ENCODE data around the gene BTBD17.

The BTBD17 gene

GRCh38 chr17:74328487-74328886 is 33.2 kb downstream of the BTBD17 start:
- H3K27me3 ChIP-seq (replicated peaks; ENCODE audit: control insufficient read depth, insufficient read depth, low read length) = peaks cover 65% of the 10 kb centered on the region

GRCh38 chr17:74326506-74326905 is 35.2 kb downstream of the BTBD17 start:
- no peak overlapping the region for H3K9ac ChIP-seq (ENCODE audit: low read length)
- peaks cover 65% of the 10 kb centered on the region for H3K27me3 ChIP-seq (replicated peaks; ENCODE audit: control insufficient read depth, insufficient read depth, low read length)
- no peak for DNase-seq (ENCODE audit: low read depth)
- peaks cover 8% of the 10 kb centered on the region for H3K4me1 ChIP-seq (ENCODE audit: control insufficient read depth, insufficient read depth, low read length)
- peaks cover 5% of the 10 kb centered on the region for H3K9me3 ChIP-seq (ENCODE audit: control insufficient read depth, low read length)
- H3K4me3 ChIP-seq (ENCODE audit: low read length) = no peak overlapping the region
- no peaks in the 10 kb centered on the region for H3K36me3 ChIP-seq (ENCODE audit: control insufficient read depth, insufficient read depth, low read length, severe bottlenecking)

More at GRCh38 chr17:74328487-74328886, 33.2 kb downstream of the BTBD17 start:
- Histone ChIP-seq H3K9me3 (ENCODE audit: control insufficient read depth, low read length) (no peaks in the 10 kb centered on the region), H3K4me1 (ENCODE audit: control insufficient read depth, insufficient read depth, low read length) (peaks cover 8% of the 10 kb centered on the region), H3K36me3 (ENCODE audit: control insufficient read depth, insufficient read depth, low read length, severe bottlenecking) (no peaks in the 10 kb centered on the region), H3K9ac (ENCODE audit: low read length) (no peak overlapping the region), H3K4me3 (ENCODE audit: low read length) (no peak overlapping the region)
- no peak for DNase-seq (ENCODE audit: low read depth)

GRCh38 chr17:74325743-74326379 is 35.8 kb downstream of the BTBD17 start, which contains the start of gene KIF19:
Gene KIF19 (plus strand): TSS chr17:74326226. CDS start chr17:74326350, 124 bp downstream.
- Histone ChIP-seq H3K9me3 (ENCODE audit: control insufficient read depth, low read length) (peaks cover 6% of the 10 kb centered on the region), H3K27me3 (replicated peaks; ENCODE audit: control insufficient read depth, insufficient read depth, low read length) (peaks cover 65% of the 10 kb centered on the region), H3K36me3 (ENCODE audit: control insufficient read depth, insufficient read depth, low read length, severe bottlenecking) (no peaks in the 10 kb centered on the region), H3K9ac (ENCODE audit: low read length) (no peak within 1 kb of the TSS), H3K4me3 (ENCODE audit: low read length) (no peak within 1 kb of the TSS), H3K4me1 (ENCODE audit: control insufficient read depth, insufficient read depth, low read length) (peaks cover 8% of the 10 kb centered on the region)
- no peak for DNase-seq (ENCODE audit: low read depth)

GRCh38 chr17:74325376-74325742 is 36.3 kb downstream of the BTBD17 start:
- peaks cover 67% of the 10 kb centered on the region for H3K27me3 ChIP-seq (replicated peaks; ENCODE audit: control insufficient read depth, insufficient read depth, low read length)

GRCh38 chr17:74324521-74324920 is 37.1 kb downstream of the BTBD17 start:
- Histone ChIP-seq H3K9ac (ENCODE audit: low read length) (no peak overlapping the region), H3K36me3 (ENCODE audit: control insufficient read depth, insufficient read depth, low read length, severe bottlenecking) (no peaks in the 10 kb centered on the region), H3K27me3 (replicated peaks; ENCODE audit: control insufficient read depth, insufficient read depth, low read length) (peaks cover 65% of the 10 kb centered on the region), H3K4me1 (ENCODE audit: control insufficient read depth, insufficient read depth, low read length) (peaks cover 8% of the 10 kb centered on the region), H3K4me3 (ENCODE audit: low read length) (no peak overlapping the region), H3K9me3 (ENCODE audit: control insufficient read depth, low read length) (peaks cover 6% of the 10 kb centered on the region)
- DNase-seq (ENCODE audit: low read depth) = no peak

More at GRCh38 chr17:74325376-74325742, 36.3 kb downstream of the BTBD17 start:
- Histone ChIP-seq H3K4me1 (ENCODE audit: control insufficient read depth, insufficient read depth, low read length) (peaks cover 8% of the 10 kb centered on the region), H3K36me3 (ENCODE audit: control insufficient read depth, insufficient read depth, low read length, severe bottlenecking) (no peaks in the 10 kb centered on the region), H3K4me3 (ENCODE audit: low read length) (no peak overlapping the region), H3K9ac (ENCODE audit: low read length) (no peak overlapping the region), H3K9me3 (ENCODE audit: control insufficient read depth, low read length) (peaks cover 6% of the 10 kb centered on the region)
- no peak for DNase-seq (ENCODE audit: low read depth)

GRCh38 chr17:74318391-74318790 is 43.3 kb downstream of the BTBD17 start:
- no peak for DNase-seq (ENCODE audit: low read depth)
- no peak overlapping the region for H3K4me3 ChIP-seq (ENCODE audit: low read length)
- peaks cover 53% of the 10 kb centered on the region for H3K27me3 ChIP-seq (replicated peaks; ENCODE audit: control insufficient read depth, insufficient read depth, low read length)

GRCh38 chr17:74317071-74317470 is 44.6 kb downstream of the BTBD17 start:
- H3K4me1 ChIP-seq (ENCODE audit: control insufficient read depth, insufficient read depth, low read length) = no peaks in the 10 kb centered on the region
- H3K9ac ChIP-seq (ENCODE audit: low read length) = no peak overlapping the region
- peaks cover 48% of the 10 kb centered on the region for H3K27me3 ChIP-seq (replicated peaks; ENCODE audit: control insufficient read depth, insufficient read depth, low read length)
- DNase-seq (ENCODE audit: low read depth) = no peak
- H3K4me3 ChIP-seq (ENCODE audit: low read length) = no peak overlapping the region
- H3K36me3 ChIP-seq (ENCODE audit: control insufficient read depth, insufficient read depth, low read length, severe bottlenecking) = no peaks in the 10 kb centered on the region
- H3K9me3 ChIP-seq (ENCODE audit: control insufficient read depth, low read length) = peaks cover 10% of the 10 kb centered on the region

More at GRCh38 chr17:74318391-74318790, 43.3 kb downstream of the BTBD17 start:
- Histone ChIP-seq H3K4me1 (ENCODE audit: control insufficient read depth, insufficient read depth, low read length) (no peaks in the 10 kb centered on the region), H3K9ac (ENCODE audit: low read length) (no peak overlapping the region), H3K9me3 (ENCODE audit: control insufficient read depth, low read length) (peaks cover 6% of the 10 kb centered on the region), H3K36me3 (ENCODE audit: control insufficient read depth, insufficient read depth, low read length, severe bottlenecking) (no peaks in the 10 kb centered on the region)

GRCh38 chr17:74316220-74316619 is 45.4 kb downstream of the BTBD17 start:
- peaks cover 3% of the 10 kb centered on the region for H3K9me3 ChIP-seq (ENCODE audit: control insufficient read depth, low read length)
- no peak overlapping the region for H3K9ac ChIP-seq (ENCODE audit: low read length)
- no peak for DNase-seq (ENCODE audit: low read depth)
- H3K4me3 ChIP-seq (ENCODE audit: low read length) = no peak overlapping the region
- H3K36me3 ChIP-seq (ENCODE audit: control insufficient read depth, insufficient read depth, low read length, severe bottlenecking) = no peaks in the 10 kb centered on the region
- peaks cover 40% of the 10 kb centered on the region for H3K27me3 ChIP-seq (replicated peaks; ENCODE audit: control insufficient read depth, insufficient read depth, low read length)
- H3K4me1 ChIP-seq (ENCODE audit: control insufficient read depth, insufficient read depth, low read length) = no peaks in the 10 kb centered on the region

GRCh38 chr17:74314877-74315276 is 46.8 kb downstream of the BTBD17 start:
- peaks cover 3% of the 10 kb centered on the region for H3K9me3 ChIP-seq (ENCODE audit: control insufficient read depth, low read length)
- H3K9ac ChIP-seq (ENCODE audit: low read length) = no peak overlapping the region
- H3K27me3 ChIP-seq (replicated peaks; ENCODE audit: control insufficient read depth, insufficient read depth, low read length) = peaks cover 31% of the 10 kb centered on the region
- no peaks in the 10 kb centered on the region for H3K4me1 ChIP-seq (ENCODE audit: control insufficient read depth, insufficient read depth, low read length)
- H3K4me3 ChIP-seq (ENCODE audit: low read length) = no peak overlapping the region
- no peak for DNase-seq (ENCODE audit: low read depth)
- no peaks in the 10 kb centered on the region for H3K36me3 ChIP-seq (ENCODE audit: control insufficient read depth, insufficient read depth, low read length, severe bottlenecking)

GRCh38 chr17:74309902-74310301 is 51.8 kb downstream of the BTBD17 start:
- H3K27me3 ChIP-seq (replicated peaks; ENCODE audit: control insufficient read depth, insufficient read depth, low read length) = peaks cover 18% of the 10 kb centered on the region
- no peaks in the 10 kb centered on the region for H3K36me3 ChIP-seq (ENCODE audit: control insufficient read depth, insufficient read depth, low read length, severe bottlenecking)
- no peaks in the 10 kb centered on the region for H3K4me1 ChIP-seq (ENCODE audit: control insufficient read depth, insufficient read depth, low read length)
- H3K9ac ChIP-seq (ENCODE audit: low read length) = no peak overlapping the region
- no peak for DNase-seq (ENCODE audit: low read depth)
- H3K4me3 ChIP-seq (ENCODE audit: low read length) = no peak overlapping the region
- peaks cover 3% of the 10 kb centered on the region for H3K9me3 ChIP-seq (ENCODE audit: control insufficient read depth, low read length)

- Histone ChIP-seq H3K4me3 (ENCODE audit: low read length) (no peak overlapping the region), H3K36me3 (ENCODE audit: control insufficient read depth, insufficient read depth, low read length, severe bottlenecking) (no peaks in the 10 kb centered on the region), H3K9me3 (ENCODE audit: control insufficient read depth, low read length) (peaks cover 3% of the 10 kb centered on the region), H3K9ac (ENCODE audit: low read length) (no peak overlapping the region), H3K4me1 (ENCODE audit: control insufficient read depth, insufficient read depth, low read length) (no peaks in the 10 kb centered on the region), H3K27me3 (replicated peaks; ENCODE audit: control insufficient read depth, insufficient read depth, low read length) (peaks cover 18% of the 10 kb centered on the region)
- DNase-seq (ENCODE audit: low read depth) = no peak
Measured at GRCh38 chr17:74307984-74308773, 53.5 kb downstream of the BTBD17 start.

Measured in adipocyte (in vitro differentiated cells).